SH-SY5Y (cell line): Measurements from ENCODE around the gene VASH2.

Experiments used
- GATA2 ChIP-seq: IDR thresholded peaks from 2 replicates; pipeline ENCODE4 v1.6.1; 2011; ENCODE audit warnings: mild to moderate bottlenecking, low read depth, low read length
- GATA3 ChIP-seq: IDR thresholded peaks from 2 replicates; pipeline ENCODE4 v1.6.1; 2011; ENCODE audit warnings: low read depth, mild to moderate bottlenecking, low read length, moderate library complexity

GRCh38 chr1:212975111-212975918, 25.0 kb downstream of the VASH2 start:
- TF ChIP-seq GATA3 (no peak), GATA2 (no peak)
